NB4 (cell line): ENCODE measurements around the gene WDR33.

Source experiments
- POLR2A ChIP-seq: IDR thresholded peaks from 2 replicates; pipeline ENCODE4 v1.6.1; 2011; ENCODE audit warnings: mild to moderate bottlenecking; ENCODE audit not compliant: insufficient read length; ENCODE audit errors: extremely low read depth
- TF ChIP-seq, protein P1 (sequence below): IDR thresholded peaks from 2 replicates; pipeline ENCODE4 v1.6.1; 2011; ENCODE audit warnings: low read depth, low read length
- TF ChIP-seq, protein P2 (sequence below): IDR thresholded peaks from one replicate; pipeline ENCODE4 v1.5.1; 2012; ENCODE audit warnings: low read depth, low read length

DNA sequence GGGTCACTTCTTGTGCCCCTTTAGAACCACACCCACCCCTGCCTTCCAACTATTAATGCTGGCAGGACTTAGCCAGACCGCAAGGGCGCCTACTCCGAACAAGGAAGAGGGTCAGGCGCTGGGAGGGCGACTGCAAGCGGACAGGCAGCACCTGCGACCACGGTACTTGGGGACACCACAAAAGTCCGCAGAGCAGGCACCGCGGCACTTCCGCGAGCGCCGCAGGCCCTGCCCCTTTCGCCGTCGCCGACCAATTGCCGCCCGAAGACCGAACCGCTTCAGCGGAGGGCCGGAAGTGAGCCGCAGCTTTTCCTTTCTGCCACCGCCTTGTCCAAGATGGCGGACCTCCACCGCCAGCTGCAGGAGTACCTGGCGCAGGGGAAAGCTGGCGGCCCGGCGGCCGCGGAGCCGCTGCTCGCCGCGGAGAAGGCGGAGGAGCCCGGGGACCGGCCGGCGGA, 109.7 kb downstream of the WDR33 start, which contains the start of gene SFT2D3:
- TF ChIP-seq, protein P1, sequence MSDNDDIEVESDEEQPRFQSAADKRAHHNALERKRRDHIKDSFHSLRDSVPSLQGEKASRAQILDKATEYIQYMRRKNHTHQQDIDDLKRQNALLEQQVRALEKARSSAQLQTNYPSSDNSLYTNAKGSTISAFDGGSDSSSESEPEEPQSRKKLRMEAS, result peak; percentile 73
- TF ChIP-seq, protein P2, sequence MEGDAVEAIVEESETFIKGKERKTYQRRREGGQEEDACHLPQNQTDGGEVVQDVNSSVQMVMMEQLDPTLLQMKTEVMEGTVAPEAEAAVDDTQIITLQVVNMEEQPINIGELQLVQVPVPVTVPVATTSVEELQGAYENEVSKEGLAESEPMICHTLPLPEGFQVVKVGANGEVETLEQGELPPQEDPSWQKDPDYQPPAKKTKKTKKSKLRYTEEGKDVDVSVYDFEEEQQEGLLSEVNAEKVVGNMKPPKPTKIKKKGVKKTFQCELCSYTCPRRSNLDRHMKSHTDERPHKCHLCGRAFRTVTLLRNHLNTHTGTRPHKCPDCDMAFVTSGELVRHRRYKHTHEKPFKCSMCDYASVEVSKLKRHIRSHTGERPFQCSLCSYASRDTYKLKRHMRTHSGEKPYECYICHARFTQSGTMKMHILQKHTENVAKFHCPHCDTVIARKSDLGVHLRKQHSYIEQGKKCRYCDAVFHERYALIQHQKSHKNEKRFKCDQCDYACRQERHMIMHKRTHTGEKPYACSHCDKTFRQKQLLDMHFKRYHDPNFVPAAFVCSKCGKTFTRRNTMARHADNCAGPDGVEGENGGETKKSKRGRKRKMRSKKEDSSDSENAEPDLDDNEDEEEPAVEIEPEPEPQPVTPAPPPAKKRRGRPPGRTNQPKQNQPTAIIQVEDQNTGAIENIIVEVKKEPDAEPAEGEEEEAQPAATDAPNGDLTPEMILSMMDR, result no peak
- TF ChIP-seq POLR2A, result peak; percentile 95
